Lung microvascular endothelial cell (primary cell): ENCODE data around the gene RYR2. TPM values are rescaled to one million over a fixed set of nuclear protein-coding genes. Genes with fewer than 3 reads are reported as not detected.

Experiments used
- DNase-seq, 2 donors: peaks; one replicate each; pipeline versions ENCODE4 v3.0.0 to v3.0.0-alpha.2; 2010; ENCODE audit warnings: low read depth in 2 of 2
- total RNA-seq: library from RNA; depleted of rRNA; stranded (reverse); fragments of >200 nt; gene quantifications from 2 replicates; pipeline ENCODE4 v1.2.1, GENCODE V29; 2014

The RYR2 gene
- total RNA-seq, 1 donor from 2014 or later, result under 0.01 TPM

DNA sequence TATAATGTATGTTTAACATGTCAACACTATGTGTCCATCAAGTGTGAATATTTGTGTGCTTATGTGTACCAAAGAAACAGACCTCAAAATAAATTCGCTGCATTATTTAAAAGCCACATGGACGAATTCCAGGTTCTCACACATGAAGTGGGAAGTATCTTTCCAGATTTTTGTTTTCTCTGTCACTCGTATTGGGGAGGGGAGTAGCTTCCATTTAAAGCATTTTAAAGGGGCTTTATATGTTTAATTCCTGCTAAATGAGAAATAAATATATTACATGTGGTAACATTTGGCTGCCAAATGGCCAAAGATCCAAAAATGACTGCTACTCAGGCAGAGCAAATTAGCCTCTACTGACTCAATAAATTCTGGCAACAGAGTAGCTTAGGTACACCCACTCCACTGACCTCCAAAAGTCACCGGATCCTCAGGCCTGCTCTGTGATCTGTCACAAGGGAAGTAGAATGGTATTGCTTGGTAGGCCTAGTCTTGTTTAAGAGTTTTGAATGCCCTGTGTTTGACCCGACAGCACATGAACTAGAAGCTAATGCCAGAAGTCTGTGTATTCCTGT, 670.7 kb downstream of the RYR2 start:
- no peak for DNase-seq

DNA sequence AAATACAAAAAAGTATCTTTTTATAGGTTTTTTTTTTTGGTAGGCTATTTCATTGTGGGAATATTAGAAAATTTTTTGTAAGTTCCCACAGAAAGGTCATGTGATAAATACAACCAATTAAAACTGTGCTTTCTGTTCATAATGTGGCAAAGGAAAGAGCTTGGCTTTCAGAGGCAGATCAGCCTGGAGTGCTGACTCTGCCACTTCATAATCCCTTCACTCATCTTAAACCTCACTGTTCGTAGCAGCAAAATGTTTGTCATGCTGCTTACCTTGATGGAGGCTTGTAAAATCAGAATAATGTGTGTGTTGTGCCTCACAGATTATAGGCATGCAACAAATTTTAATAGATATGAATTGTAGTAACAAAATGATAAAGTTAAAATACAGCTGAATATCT, 671.9 kb downstream of the RYR2 start:
- DNase-seq, result no peak

DNA sequence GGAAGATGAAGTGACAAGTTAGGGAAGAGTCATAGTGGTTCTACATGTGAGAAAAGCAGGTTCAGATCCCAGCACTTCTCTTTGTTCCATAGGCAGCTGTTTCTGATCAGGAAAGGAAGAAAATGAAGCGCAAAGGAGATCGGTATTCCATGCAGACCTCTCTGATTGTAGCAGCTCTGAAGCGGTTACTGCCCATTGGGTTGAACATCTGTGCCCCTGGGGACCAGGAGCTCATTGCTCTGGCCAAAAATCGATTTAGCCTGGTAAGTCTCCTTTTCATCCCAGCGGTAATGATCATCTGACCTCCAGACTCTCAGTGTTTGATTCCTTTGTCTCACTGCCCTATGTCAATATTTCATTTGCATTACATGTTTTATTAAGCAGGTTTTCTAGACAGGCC, 675.1 kb downstream of the RYR2 start:
- DNase-seq, result no peak

DNA sequence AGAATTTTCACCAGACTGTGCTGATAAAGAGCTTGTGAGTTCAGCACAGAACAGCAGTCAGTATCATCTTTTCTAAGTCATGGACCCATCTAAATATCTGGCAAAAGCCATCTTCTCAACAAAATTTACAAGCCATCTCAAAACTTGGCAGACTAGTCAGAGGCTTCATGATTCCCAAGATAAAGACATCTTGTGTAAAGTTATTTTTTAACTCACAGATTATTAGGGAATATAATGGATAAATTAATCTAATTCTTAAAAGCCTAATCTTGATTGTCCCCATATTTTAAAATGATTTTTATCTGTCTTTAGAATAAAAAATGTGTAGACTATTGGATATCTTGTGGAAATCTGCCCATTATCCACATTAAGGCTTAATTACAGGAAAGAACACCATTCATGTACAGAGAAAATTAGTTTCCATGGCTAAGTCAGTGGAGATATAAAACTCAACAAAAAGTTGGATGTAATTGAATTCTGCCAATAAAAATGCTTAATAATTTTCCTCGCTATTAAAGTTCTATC, 688.9 kb downstream of the RYR2 start:
- DNase-seq, result no peak

DNA sequence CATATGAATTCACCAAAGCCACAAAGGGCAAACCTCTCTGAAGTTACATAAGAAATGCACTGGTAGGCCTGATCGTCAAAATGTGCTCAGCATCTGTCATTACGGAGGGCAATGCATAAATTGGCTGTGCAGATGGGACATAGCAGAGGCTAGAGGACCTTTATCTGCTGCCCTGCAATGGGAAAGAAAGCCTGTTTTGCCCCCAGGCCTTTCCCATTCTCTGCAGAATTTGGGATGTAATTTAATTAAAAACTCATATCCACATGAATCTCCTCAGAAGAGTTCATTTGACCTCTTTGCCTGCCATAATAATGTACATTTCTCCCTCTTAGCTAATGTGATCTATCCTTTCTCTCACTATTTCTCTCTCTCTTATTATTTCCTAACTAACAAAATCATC, 690.7 kb downstream of the RYR2 start:
- no peak for DNase-seq

DNA sequence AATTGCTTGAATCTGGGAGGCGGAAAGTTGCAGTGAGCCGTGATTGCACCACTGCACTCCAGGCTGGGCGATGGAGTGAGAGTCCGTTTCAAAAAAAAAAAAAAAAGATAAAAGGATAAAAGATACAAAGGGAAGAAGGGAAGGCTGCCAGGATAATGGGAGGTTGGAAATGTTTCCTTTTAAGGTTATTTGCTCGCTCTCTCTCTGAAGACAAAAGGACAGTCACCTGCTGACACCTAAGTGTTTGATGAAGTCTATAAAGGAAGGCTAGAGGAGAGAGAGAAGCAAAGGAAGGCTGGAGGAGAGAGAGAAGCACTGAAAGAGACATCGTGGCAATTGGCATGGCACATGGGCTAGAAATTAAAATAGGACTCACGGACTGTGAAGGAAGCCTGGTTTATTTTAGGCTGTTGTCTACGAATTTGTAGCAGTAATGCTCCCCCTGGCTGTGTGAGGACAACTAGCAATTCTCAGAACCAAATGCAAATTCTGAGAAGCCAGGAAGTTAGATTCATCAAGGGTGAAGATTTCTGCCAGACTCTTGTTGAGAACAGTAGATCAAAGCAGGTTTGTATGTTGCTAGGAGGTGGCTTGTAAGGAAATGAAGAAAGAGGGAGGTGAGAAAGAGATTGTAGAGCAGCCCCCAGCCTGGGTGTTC, 694.5 kb downstream of the RYR2 start:
- no peak for DNase-seq

DNA sequence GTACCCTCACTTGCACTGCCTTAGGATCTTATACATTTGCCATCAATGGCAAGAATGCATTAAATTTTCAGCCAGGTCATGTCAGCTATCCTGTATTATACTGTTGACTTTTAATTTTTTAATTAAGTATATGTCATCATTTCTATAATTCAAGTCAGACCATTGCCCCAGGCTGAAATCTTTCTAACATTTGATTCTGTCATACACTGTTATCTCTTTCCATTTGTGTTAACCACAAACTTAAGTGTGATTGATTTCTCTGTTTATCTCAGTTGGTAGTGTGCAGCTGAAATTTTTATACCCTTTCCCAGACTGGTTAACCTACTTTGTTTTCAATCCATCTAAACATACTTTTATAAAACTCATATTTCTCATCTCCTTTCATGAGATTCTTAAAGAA, 695.5 kb downstream of the RYR2 start:
- no peak for DNase-seq

DNA sequence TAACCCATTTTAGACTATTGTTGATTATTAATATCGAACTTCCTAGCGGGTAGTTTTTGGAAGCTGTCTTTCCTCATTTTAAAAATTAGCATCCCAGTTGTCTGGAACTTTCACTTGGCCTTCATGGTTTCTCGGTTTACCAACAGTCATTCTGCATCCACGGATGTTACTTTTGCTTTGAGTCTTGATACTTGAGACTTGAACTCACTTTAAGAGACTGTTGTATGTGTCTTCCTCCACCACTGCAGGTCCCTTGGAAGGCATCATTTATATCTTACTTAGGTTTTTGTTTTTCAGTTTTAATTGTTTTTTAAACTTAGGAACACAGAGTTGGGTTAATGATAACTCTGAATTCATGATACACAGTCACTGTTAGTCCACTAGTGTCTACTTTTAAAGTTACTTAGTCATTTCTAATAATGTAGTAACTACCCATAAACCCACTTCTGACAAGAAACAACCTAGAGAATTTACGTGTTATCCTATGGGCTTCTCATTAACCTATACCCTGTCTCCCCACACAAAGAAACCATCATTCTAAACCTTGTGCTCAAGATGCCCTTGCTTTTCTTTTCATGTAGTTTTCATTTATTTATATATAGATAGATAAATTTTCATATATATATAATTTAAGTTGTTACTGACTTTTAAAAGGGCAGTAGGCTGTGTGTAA, 696.1 kb downstream of the RYR2 start:
- DNase-seq, result no peak

DNA sequence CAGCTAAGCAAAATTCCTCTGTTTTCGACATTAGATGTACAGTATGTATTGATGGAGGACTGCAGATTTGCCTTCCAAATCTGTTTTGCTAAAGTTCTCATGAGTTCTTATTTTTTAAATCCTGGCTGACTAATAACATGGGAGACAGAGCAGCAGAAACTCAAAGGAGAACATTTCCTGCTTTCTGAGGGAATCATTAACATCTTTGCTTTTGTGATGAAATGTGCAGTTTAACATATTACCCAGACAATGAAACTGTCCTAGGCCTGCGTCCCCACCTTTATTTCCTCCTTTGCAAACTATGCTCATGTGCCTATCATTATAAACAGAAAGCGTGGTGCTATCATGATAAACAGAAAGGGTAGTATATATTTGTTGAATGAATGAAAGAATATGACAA, 698.9 kb downstream of the RYR2 start:
- no peak for DNase-seq

DNA sequence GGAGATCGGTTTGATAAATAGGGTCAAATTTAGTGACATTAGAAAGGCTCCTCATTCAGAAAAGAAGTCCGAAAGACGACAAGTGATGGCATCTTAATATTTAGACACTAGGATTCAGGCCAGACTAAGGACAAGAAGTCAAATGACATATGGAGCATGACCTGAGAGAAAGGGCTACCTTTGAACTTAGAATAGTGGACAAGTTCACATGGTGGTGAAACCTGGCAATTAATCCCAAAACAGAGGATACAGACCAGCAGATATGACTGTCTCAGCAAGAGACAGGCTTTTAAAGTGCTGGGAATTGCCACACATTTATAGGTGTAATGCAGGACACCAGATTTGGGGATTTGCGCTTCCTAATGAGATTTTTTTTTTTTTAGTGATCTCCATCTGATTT, 703.6 kb downstream of the RYR2 start:
- DNase-seq, result no peak

DNA sequence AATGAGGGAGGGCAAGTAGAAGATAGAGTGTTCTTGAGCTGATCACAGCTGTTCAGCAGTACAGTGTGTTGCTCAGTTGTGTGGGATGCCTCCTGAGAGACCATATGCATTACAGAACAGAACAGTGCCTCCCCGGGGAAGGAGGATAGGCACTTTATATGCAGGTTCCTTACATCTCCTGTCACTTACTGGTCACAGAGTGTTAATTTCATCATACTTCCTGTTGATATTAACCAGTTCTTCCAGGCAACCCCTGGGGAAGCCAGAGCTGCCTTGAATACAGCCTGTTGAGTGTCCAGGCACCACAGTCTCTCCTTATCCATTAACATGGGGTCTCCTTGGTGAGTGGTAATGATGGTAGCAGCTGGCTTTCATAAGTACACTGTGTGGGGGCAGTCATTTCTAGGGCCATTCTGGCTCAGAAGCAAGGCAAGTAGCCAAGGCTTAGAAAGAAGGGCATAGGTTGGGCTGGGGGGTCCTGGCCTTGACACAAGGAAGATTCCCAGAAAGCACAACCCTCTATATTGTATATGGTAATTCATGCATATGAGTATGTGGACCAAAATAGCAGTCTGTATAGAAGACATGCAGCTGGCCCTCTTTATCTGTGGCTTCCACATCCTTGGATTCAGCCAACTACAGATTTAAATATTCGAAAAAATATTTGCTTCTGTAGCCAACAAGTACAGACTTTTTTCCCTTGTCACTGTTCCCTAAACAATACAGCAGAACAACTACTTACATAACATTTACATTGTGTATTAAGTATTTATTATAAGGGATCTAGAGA, 706.4 kb downstream of the RYR2 start:
- DNase-seq, result no peak

DNA sequence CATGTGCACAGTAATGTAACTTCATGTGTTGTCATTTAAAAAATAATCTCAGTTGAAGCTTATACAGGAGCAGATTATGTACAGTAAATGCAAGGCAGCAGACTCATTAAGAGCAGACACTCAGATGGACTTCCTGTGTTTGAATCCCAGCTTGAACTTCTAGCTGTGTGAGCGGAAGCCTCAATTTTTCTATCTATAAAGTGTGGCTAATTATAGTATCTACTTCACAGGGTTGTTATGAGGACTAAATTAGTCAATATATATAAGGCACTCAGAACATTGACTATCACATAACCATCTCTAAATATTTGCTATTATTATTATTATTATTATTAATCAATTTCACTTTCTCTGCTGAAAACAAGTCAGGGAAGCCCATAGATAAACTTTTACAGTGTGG, 707.1 kb downstream of the RYR2 start:
- no peak for DNase-seq

DNA sequence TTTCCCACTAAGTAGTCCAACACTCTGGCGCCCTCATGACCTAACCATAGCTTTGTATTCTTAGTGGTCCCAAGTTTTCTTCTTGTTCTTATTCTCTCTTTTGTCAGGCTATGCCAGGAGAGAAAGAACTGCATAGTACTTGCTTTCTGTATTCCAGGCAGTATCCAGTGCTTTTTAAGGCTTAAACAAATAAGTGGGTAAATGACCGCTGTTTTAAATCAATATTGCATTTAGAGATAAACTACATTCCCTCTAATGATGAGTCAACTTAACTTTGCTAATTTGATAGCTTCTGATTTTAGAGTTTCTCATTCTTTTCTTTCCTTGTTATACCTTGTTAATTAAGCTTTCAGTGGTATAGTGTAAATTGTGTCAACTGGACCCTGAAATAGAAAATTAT, 709.1 kb downstream of the RYR2 start:
- no peak for DNase-seq

DNA sequence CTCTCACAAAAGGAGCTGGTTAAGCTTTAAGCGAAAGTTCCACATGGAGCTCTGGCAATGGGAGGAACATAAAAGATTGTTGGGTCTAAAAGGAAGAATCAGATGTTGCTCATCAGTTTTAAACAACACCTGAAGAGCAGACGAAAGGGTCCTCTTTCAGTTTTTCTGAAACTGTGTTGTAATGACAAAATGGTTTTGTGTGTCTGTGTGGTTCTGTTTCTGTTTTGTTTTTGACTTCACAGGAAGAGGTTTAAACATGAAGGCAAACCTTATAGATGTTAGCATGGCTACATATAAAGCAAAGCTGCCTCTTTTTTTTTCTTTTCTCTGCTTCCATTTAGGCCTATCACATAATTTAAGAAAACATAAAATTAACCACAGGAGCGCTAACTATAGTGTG, 712.6 kb downstream of the RYR2 start:
- no peak for DNase-seq

DNA sequence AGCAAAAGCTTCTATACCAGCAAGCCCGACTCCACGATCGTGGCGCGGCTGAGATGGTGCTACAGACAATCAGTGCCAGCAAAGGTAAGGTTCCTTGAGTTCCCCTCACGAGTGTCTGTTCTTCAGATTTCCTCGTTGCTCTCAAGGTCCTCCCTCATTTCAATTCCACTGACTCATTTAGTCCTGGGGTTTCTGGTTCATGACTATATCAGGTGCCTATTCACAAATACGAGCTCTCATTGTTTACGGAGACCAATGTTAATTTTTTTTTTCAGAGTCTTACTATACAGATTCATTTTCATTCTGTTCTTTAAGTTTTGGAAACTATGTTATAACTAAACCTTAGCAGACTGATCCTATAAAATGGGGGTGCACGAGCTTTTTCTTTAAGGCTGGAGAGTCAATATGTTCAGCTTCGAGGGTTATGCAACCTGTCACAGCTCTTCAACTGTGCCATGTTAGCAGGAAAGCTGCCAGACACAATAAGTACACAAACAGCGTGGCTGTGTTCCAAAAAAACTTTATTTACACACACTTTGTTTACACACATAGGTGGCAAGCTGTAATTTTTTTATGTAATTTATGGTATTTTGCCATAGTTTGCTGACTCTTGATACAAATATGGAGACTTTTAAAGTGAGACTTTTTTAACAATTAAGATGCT, 714.5 kb downstream of the RYR2 start:
- no peak for DNase-seq

DNA sequence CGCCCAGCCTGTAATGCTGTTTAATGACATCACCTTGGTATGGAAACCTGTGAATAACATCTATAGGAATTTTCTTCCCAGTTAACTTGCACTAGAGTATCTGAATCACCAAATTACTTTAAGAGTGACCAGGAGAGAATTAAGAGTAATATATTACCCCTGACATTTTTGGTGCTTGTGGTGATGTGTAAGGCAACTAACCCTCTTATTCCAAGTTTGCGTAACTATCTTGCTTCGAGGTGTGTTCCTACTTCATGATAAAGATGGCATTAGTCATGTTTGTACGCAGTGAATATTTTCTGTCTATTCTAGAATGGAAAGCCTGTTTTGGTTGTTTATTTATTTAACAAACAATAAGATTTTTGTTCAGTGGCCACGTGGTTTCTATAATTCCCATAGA, 717.4 kb downstream of the RYR2 start:
- no peak for DNase-seq

DNA sequence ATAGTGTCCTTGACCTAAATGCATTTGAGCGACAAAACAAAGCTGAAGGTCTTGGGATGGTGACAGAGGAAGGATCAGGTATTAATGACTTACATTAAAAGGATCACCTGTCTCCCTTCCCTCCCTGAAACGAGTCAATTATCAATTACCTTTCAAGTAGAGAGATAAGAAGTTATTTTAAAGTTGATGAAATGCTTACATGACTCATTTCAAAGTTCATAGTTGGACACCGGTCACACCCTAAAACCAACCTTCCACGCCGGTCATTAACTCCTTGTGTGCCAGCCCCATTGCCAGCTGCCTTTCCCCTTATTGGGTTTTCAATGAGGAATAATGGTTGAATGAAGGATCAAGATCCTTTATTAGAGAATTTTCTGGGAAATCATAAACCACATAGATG, 719.0 kb downstream of the RYR2 start:
- no peak for DNase-seq

DNA sequence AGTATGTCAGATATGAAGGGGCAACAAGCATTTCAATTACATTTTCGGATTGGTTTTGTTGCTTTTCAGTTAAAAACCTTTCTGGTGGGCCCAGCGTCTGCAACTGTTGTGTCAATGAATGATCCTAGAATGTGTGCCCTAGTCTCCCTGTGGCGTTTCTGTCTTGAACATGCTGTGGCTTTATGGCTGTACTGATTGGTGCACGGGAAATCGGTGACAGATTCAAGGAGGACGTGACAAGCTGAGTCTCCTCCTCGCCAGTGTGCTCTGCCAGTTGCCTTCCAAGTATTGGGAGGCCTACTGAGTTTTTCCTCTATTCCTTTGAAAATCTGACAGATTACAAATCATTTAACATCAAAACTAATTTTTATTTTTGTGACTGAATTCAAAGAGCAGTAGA, 721.2 kb downstream of the RYR2 start:
- DNase-seq, result no peak

DNA sequence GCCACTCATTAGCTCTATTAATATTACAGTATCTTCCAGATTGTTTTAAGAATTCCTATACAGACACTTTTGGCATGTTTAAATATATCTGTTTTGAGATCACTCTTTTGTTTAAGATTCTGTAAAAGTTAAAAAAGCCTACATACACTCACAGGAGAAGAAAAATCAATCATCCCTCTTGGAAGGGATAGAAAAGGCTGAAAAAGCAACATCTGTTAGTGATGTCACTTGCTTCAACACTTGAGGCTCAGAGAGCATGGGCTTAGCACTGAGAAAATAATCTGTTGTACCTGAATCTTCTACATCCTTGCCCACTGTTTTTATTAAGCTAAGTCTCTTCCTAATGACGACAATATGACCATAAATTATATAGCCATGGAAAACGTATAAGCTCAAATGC, 721.8 kb downstream of the RYR2 start:
- DNase-seq, result no peak

DNA sequence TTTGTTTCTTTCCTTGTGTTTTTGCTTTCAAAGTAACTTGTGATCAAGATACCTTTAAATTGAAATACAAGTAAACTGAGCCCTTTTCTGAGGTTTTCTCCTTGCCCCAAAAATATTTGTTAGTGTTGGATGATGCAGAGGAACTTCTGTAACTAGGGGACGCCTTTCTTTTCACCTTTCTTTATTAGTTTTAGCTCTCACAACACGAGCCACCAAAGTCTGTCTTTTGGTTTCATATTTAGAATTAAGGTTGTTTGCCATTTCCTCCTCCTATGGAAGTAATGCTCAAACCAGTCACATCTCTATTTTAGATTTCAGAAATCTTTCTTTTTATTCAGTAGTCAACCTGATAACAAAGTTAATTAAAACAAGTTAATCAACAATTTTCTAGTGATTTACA, 727.9 kb downstream of the RYR2 start:
- DNase-seq, result no peak

DNA sequence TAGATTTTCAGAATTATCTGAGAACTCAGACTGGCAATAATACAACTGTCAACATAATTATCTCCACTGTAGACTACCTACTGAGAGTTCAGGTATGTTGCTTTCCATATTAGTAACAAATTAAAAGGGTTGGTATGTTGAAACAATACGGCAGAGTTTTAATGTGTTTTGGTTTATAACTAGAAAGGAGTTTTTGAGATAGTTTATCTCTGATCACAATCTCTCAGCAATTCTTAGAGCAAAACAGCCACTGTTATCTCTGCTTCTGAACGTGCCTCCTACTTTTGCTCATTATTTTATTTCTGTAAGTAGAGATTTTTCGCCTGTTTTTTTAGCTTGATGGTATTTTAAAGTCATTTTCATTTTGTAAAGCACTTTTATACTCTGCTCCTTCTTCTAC, 730.0 kb downstream of the RYR2 start:
- no peak for DNase-seq

DNA sequence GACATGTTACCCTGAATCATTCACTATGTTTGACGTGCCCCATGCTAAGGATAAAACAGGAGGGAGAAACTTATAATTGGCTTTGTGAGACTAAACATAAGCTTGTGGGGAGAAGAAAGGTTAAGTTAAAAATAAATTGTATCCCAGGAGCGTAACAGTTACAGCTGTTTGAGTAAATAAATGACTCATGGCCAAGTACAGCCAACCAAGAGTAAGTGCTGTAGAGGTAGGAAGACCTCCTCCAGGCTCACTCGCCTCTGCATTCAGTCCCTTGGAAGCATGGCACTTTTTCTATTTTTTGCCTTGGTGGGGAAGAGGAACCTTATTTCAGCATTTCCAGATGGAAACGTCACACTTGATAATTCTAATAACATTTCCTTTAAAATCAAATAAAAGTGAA, 732.3 kb downstream of the RYR2 start:
- DNase-seq, result no peak
